H9 (cell line): Measurements from ENCODE around the gene ZNF416. TPM values are rescaled to one million over a fixed set of nuclear protein-coding genes. Genes with fewer than 3 reads are reported as not detected.

ENCODE experiments used
- DNase-seq: peaks from one replicate; pipeline ENCODE4 v3.0.0-alpha.2; 2017
- H2AFZ ChIP-seq: one replicate; pipeline ENCODE4 v1.6.1; 2013; ENCODE audit warnings: mild to moderate bottlenecking, low read length, control low read depth, moderate library complexity
- H2AK5ac ChIP-seq: 2 replicates; pipeline ENCODE4 v1.6.1; 2013; ENCODE audit warnings: low read length, control low read depth, mixed read lengths; ENCODE audit not compliant: insufficient read length
- H2BK120ac ChIP-seq: one replicate; pipeline ENCODE4 v1.6.1; 2013; ENCODE audit warnings: low read depth, mild to moderate bottlenecking, low read length, control low read depth, inconsistent platforms; ENCODE audit not compliant: poor library complexity, severe bottlenecking
- H2BK12ac ChIP-seq: 2 replicates; pipeline ENCODE4 v1.6.1; 2013; ENCODE audit warnings: low read length, control low read depth, mixed read lengths, low read depth; ENCODE audit not compliant: insufficient read length
- H2BK15ac ChIP-seq: 2 replicates; pipeline ENCODE4 v1.6.1; 2013; ENCODE audit warnings: low read depth, low read length, control low read depth
- H2BK20ac ChIP-seq: one replicate; pipeline ENCODE4 v1.6.1; 2013; ENCODE audit warnings: low read depth, mild to moderate bottlenecking, low read length, control low read depth, inconsistent platforms; ENCODE audit not compliant: poor library complexity, severe bottlenecking
- H2BK5ac ChIP-seq: 2 replicates; pipeline ENCODE4 v1.6.1; 2013; ENCODE audit warnings: low read length, control low read depth, mixed read lengths; ENCODE audit not compliant: insufficient read length
- H3K14ac ChIP-seq: 2 replicates; pipeline ENCODE4 v1.6.1; 2013; ENCODE audit warnings: low read length, control low read depth; ENCODE audit not compliant: insufficient read depth
- H3K18ac ChIP-seq: 2 replicates; pipeline ENCODE4 v1.6.1; 2013; ENCODE audit warnings: low read depth, mild to moderate bottlenecking, mixed read lengths, low read length, control low read depth; ENCODE audit not compliant: insufficient read length
- H3K23ac ChIP-seq: 2 replicates; pipeline ENCODE4 v1.6.1; 2013; ENCODE audit warnings: low read length, control low read depth, mixed read lengths, low read depth; ENCODE audit not compliant: insufficient read length
- H3K23me2 ChIP-seq: 2 replicates; pipeline ENCODE4 v1.6.1; 2013; ENCODE audit warnings: low read depth, mild to moderate bottlenecking, mixed read lengths, low read length, control low read depth; ENCODE audit not compliant: insufficient read length, poor library complexity, severe bottlenecking
- H3K27ac ChIP-seq: 2 replicates; pipeline ENCODE4 v1.5.1; 2013; ENCODE audit warnings: low read length, control low read depth, mixed read lengths, low read depth; ENCODE audit not compliant: insufficient read length
- H3K27me3 ChIP-seq: 2 replicates; pipeline ENCODE4 v1.6.1; 2013; ENCODE audit warnings: low read length, control low read depth, inconsistent platforms; ENCODE audit not compliant: insufficient read depth
- H3K4ac ChIP-seq: 2 replicates; pipeline ENCODE4 v1.6.1; 2013; ENCODE audit warnings: low read depth, mild to moderate bottlenecking, control low read depth, inconsistent platforms, low read length, moderate library complexity
- H3K4me1 ChIP-seq: 2 replicates; pipeline ENCODE4 v1.6.1; 2013; ENCODE audit warnings: low read length, control low read depth, inconsistent platforms; ENCODE audit not compliant: insufficient read depth
- H3K4me2 ChIP-seq: 2 replicates; pipeline ENCODE4 v1.6.1; 2013; ENCODE audit warnings: low read length, control low read depth, mixed read lengths; ENCODE audit not compliant: insufficient read length, insufficient read depth
- H3K56ac ChIP-seq: 2 replicates; pipeline ENCODE4 v1.6.1; 2013; ENCODE audit warnings: low read depth, mild to moderate bottlenecking, mixed read lengths, low read length, control low read depth; ENCODE audit not compliant: insufficient read length
- H3K79me1 ChIP-seq: 2 replicates; pipeline ENCODE4 v1.6.1; 2013; ENCODE audit warnings: low read depth, mild to moderate bottlenecking, moderate library complexity, low read length, control low read depth, inconsistent platforms; ENCODE audit not compliant: insufficient read depth, poor library complexity, severe bottlenecking
- H3K79me2 ChIP-seq: 2 replicates; pipeline ENCODE4 v1.6.1; 2013; ENCODE audit warnings: low read length, control low read depth, inconsistent platforms; ENCODE audit not compliant: insufficient read depth
- H3K9ac ChIP-seq: 2 replicates; pipeline ENCODE4 v1.6.1; 2013; ENCODE audit warnings: low read length, control low read depth, mixed read lengths; ENCODE audit not compliant: insufficient read length; ENCODE audit errors: extremely low read depth
- H3K9me3 ChIP-seq: one replicate; pipeline ENCODE4 v1.6.1; 2013; ENCODE audit warnings: low read depth, low read length, inconsistent platforms; ENCODE audit not compliant: control insufficient read depth
- H3T11ph ChIP-seq: one replicate; pipeline ENCODE4 v1.6.1; 2013; ENCODE audit warnings: mild to moderate bottlenecking, low read length, control low read depth, inconsistent platforms
- H4K20me1 ChIP-seq: one replicate; pipeline ENCODE4 v1.6.1; 2013; ENCODE audit not compliant: control insufficient read depth, insufficient read length, insufficient read depth
- H4K5ac ChIP-seq: 2 replicates; pipeline ENCODE4 v1.6.1; 2013; ENCODE audit warnings: low read depth, mild to moderate bottlenecking, mixed read lengths, low read length, control low read depth; ENCODE audit not compliant: insufficient read length
- H4K8ac ChIP-seq: replicated peaks from 2 replicates; pipeline ENCODE4 v1.6.1; 2013; ENCODE audit warnings: low read length, control low read depth, mixed read lengths, low read depth; ENCODE audit not compliant: insufficient read length
- H4K91ac ChIP-seq: 2 replicates; pipeline ENCODE4 v1.6.1; 2013; ENCODE audit warnings: low read depth, mild to moderate bottlenecking, moderate library complexity, mixed read lengths, low read length, control low read depth; ENCODE audit not compliant: insufficient read length
- H3K27ac Mint-ChIP-seq, 3 experiments: 2 replicates in 2 of 3; 3 replicates in 1 of 3; pipeline ENCODE4 v1.8.0; 2020 to 2021; ENCODE audit warnings: mixed read lengths in 3 of 3, mild to moderate bottlenecking in 1 of 3, moderate library complexity in 1 of 3
- H3K27me3 Mint-ChIP-seq: 2 replicates; pipeline ENCODE4 v1.8.0; 2021; ENCODE audit warnings: low read depth, mild to moderate bottlenecking, moderate library complexity, mixed read lengths
- H3K36me3 Mint-ChIP-seq, 3 experiments: 2 replicates in 2 of 3; 3 replicates in 1 of 3; pipeline ENCODE4 v1.8.0; 2020 to 2021; ENCODE audit warnings: low read depth in 3 of 3, mixed read lengths in 3 of 3; ENCODE audit not compliant: insufficient read depth in 1 of 3
- H3K4me1 Mint-ChIP-seq, 2 experiments: 2 replicates each; pipeline ENCODE4 v1.8.0; 2020; ENCODE audit warnings: mixed read lengths in 2 of 2
- H3K4me3 Mint-ChIP-seq, 2 experiments: 2 replicates in 1 of 2; 3 replicates in 1 of 2; pipeline ENCODE4 v1.8.0; 2020 to 2021; ENCODE audit warnings: mild to moderate bottlenecking in 2 of 2, mixed read lengths in 2 of 2, moderate library complexity in 1 of 2
- H3K9me3 Mint-ChIP-seq, 2 experiments: 2 replicates in 1 of 2; 3 replicates in 1 of 2; pipeline ENCODE4 v1.8.0; 2020; ENCODE audit warnings: mild to moderate bottlenecking in 2 of 2, mixed read lengths in 2 of 2, moderate library complexity in 1 of 2
- WGBS: extraction: QIAGEN DNeasy Blood & Tissue Kit; methylation state at CpG from one replicate; pipeline ENCODE4 v1.1.7; 2013; ENCODE audit warnings: missing lambda C conversion rate, low lambda C conversion rate, mixed read lengths; ENCODE audit not compliant: insufficient read length; ENCODE audit errors: extremely low coverage; 5-methylcytosine and 5-hydroxymethylcytosine counted together
- total RNA-seq: library from RNA; stranded (reverse); gene quantifications from 2 replicates; pipeline ENCODE4 v1.2.1, GENCODE V29; 2021
- TF ChIP-seq, protein P1 (sequence below): fragments of 200-600 bp; sonication (generic); conservative IDR thresholded peaks from 3 replicates; pipeline ENCODE4 v1.8.0; 2021; ENCODE audit warnings: antibody characterized with exemption, mild to moderate bottlenecking

Gene ZNF416
- total RNA-seq, 1 experiment from 2014 or later = 10.9 TPM

- no peaks in the 10 kb centered on the region for H3K79me2 ChIP-seq
- peaks cover 50 to 60% (median 59%) of the 10 kb centered on the region in 3 experiments for H3K36me3 Mint-ChIP-seq
- no peak overlapping the region for H2BK15ac ChIP-seq
- no peaks in the 10 kb centered on the region for H4K20me1 ChIP-seq
- no peak for DNase-seq
- H2BK12ac ChIP-seq = no peak overlapping the region
- peaks cover 4% of the 10 kb centered on the region for H3K27me3 Mint-ChIP-seq
- H3K4ac ChIP-seq = no peak overlapping the region
- no CpG with 5 or more reads among the region's 5 CpGs for WGBS
- H2BK5ac ChIP-seq = no peak overlapping the region
- H2BK20ac ChIP-seq = no peak overlapping the region
- H3K14ac ChIP-seq = no peak overlapping the region
- H3K79me1 ChIP-seq = no peaks in the 10 kb centered on the region
- H3K56ac ChIP-seq = no peak overlapping the region
- no peak overlapping the region for H3K27ac Mint-ChIP-seq
- H2BK120ac ChIP-seq = no peak overlapping the region
- H3K23ac ChIP-seq = no peak overlapping the region
- H2AFZ ChIP-seq = no peak overlapping the region
- TF ChIP-seq, protein P1, sequence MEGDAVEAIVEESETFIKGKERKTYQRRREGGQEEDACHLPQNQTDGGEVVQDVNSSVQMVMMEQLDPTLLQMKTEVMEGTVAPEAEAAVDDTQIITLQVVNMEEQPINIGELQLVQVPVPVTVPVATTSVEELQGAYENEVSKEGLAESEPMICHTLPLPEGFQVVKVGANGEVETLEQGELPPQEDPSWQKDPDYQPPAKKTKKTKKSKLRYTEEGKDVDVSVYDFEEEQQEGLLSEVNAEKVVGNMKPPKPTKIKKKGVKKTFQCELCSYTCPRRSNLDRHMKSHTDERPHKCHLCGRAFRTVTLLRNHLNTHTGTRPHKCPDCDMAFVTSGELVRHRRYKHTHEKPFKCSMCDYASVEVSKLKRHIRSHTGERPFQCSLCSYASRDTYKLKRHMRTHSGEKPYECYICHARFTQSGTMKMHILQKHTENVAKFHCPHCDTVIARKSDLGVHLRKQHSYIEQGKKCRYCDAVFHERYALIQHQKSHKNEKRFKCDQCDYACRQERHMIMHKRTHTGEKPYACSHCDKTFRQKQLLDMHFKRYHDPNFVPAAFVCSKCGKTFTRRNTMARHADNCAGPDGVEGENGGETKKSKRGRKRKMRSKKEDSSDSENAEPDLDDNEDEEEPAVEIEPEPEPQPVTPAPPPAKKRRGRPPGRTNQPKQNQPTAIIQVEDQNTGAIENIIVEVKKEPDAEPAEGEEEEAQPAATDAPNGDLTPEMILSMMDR = no peak
- H3K18ac ChIP-seq = no peak overlapping the region
- H3K4me1 ChIP-seq = no peaks in the 10 kb centered on the region
- H3K9me3 Mint-ChIP-seq = peaks cover 4 to 45% of the 10 kb centered on the region in 2 experiments; a peak in 4 of 5 replicates
- no peaks in the 10 kb centered on the region for H3K27me3 ChIP-seq
- H3K23me2 ChIP-seq = no peaks in the 10 kb centered on the region
- no peaks in the 10 kb centered on the region for H3K4me1 Mint-ChIP-seq
- no peak overlapping the region for H3K4me3 Mint-ChIP-seq
- H3K9me3 ChIP-seq = no peaks in the 10 kb centered on the region
- no peak overlapping the region for H2AK5ac ChIP-seq
- no peak overlapping the region for H3T11ph ChIP-seq
- no peak overlapping the region for H3K9ac ChIP-seq
- no peak overlapping the region for H4K5ac ChIP-seq
- no peak overlapping the region for H3K4me2 ChIP-seq
- no peak overlapping the region for H4K8ac ChIP-seq
- H4K91ac ChIP-seq = no peak overlapping the region
- no peak overlapping the region for H3K27ac ChIP-seq
These were observed 28.2 kb upstream of the ZNF416 start for GRCh38 chr19:57606931-57607330.
